NCI-H774 (cell line): ENCODE measurements around the gene COL16A1.
A peak's percentile ranks its signal among the peaks of the same experiment; 100 is the strongest.

Source experiments
- DNase-seq: peaks from one replicate; lab custom pipeline; 2025; lab: John Stamatoyannopoulos, UW

Gene COL16A1

DNA sequence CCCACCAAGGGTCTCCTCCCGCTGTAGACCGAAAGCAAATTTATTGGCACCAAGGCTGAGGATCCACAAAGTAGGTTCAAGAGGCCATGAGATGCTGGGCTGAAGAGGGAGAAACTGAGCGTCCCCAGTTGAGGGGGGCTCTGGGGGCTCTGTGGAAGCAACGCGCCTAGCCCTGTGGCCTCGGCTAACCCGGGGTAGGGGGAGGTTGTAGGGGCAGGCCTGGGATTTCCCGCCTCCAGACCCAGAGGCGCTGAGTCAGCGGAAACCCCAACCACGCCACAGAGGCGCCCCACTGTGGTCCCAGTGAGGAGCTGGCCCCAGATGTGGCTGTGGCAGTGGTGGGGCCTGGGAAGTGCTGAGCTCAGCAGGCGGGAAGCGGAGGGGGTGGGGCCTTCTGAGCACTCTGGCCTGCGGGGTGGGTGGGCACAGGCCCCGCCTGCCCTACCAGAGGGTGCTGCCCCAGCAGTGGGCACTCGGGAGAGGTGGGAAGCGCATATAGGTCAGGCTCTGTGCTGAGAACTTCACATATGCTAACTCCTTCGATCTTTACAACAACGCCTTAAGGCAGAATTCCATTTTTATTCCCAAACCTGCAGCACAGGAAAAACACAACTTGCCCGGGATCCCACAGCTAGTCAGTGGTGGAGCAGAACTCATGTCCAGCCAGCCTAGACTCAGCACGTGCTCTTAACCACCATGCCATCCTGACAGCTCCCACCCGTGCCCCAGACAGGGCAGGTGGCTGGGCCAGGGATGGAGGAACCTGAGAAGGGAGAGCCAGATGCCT, 1.5 kb upstream of the COL16A1 start:
- peak; percentile 67 for DNase-seq

GRCh38 chr1:31704271-31705079, 658 bp upstream of the COL16A1 start:
- DNase-seq = peak; percentile 92

DNA sequence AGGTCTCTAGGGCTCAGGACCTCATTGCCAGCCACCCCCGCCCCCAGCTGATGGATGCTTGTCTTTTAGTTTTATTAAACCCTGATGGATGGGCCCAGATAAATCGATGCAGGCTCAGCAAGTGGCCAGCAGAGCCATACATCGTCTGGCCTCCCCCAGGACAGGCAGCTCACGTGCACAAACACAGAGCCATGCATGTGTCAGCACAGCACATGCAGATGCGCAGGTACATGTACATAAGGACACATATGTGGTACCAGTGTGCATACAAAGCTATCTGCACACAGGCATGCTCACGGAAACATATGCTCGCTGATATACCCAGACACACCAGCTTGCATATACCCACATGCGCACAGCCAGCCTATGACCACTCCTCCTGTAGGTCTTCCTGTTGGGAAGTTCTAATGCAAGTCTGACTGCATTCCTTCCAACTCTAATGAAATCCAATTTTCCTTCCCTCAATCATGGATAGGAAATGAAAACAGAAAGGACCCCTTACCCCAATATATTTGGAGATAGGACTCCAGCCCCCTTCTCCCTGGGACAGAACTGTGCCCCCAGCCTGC, 897 bp downstream of the COL16A1 start:
- DNase-seq = no peak

DNA sequence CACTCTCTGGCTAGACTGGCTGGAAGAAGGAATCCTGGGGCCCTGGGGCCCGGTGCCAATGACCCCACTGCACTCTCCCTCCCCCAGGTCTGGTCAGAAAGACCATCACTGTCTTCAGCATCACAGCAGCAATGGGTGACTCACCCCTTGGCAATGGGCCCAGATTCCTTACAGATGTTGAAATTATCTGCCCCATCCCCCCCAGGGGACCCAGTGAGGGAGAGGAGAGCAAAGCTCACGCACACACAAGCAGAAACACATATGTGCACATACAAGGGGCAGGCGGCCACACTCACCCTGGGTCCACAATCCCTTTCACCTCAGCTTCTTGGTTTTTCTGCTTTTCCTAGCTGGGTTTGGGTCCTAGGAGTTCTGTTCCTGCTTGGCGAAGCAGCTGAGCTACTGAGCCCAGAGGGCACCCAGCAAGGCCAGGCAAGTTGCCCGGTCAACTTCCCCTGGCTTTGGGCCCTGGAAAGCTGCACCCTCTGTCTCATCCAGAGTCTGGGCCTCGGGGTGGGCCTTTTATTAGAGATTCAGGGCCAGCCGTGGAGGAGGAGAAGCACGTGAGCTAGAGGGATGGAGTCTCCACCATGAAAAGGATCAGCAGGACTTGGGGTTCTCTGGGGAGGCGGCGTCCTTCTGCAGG, 2.6 kb downstream of the COL16A1 start:
- DNase-seq = no peak

- no peak for DNase-seq
Measured at GRCh38 chr1:31700468-31701090, 3.2 kb downstream of the COL16A1 start.

DNA sequence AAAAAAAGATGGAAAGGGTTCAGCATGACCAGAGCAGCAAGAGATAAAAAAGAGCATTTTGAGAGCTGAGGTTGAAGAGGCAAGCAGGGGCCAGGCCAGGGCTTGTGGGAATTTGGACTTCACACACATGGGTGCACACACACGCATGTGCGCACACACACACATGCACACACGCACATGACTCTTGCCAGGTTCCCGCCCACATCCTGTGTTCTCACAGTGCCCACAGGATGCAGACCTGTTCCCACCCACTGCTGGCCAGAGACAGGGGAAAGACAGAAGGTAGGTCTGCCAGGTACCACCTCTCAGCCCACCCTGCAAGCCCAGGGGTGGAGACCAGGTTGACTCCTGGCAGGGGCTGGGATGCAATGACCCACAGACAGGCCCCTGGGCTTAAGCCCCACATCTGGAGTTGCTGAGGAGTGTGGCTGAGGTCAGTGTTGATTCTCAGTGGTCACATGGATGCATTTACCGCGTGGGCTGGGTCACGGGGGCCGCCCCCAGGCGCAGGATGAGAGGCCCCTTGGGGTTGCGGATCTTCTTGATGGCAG, 4.4 kb downstream of the COL16A1 start:
- no peak for DNase-seq

GRCh38 chr1:31697369-31697984, 6.3 kb downstream of the COL16A1 start:
- DNase-seq = no peak

DNA sequence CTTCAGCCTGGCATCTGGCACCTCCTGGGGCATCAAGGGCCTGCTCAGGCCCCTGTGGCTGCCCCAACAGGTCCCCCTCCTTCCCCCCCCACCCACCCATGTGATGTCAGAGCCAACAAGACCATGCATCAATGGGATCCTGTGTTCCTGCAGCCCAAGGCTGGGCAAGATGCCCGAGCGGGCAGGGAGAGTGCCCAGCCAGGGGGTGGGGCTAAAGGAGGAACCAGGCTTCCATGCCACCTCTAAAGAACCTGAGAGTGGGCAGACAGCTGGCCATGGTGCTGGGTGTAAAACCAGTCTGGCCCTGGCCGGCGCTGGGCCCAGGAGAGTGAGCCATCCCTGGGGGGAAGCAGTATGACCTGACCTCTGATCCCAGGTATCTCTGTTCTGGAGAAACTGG, 7.6 kb downstream of the COL16A1 start:
- DNase-seq = peak; percentile 11

DNA sequence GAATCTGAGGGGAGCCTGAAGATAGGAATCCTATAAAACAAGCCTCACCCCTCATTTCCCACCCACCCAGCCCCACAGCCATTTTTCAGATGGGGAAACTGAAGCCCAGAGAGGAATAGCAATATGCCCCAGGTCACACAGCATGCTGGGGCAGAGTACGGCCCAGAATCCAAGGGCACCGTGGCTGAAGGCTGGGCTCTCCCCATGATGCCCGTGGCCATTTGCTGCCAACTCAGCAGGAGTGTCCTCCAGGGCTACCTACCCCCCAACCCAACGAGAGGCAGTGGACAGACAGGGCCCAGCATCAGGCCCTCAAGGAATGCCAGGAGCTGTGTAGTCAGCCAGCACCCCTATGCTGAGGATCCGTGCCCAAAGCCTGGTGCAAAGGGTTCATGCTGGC, 8.5 kb downstream of the COL16A1 start:
- no peak for DNase-seq

- no peak for DNase-seq
Measured at GRCh38 chr1:31694964-31695313, 8.9 kb downstream of the COL16A1 start.

GRCh38 chr1:31694069-31694963, 9.5 kb downstream of the COL16A1 start:
- no peak for DNase-seq

GRCh38 chr1:31693231-31693630, 10.6 kb downstream of the COL16A1 start:
- DNase-seq = no peak

DNA sequence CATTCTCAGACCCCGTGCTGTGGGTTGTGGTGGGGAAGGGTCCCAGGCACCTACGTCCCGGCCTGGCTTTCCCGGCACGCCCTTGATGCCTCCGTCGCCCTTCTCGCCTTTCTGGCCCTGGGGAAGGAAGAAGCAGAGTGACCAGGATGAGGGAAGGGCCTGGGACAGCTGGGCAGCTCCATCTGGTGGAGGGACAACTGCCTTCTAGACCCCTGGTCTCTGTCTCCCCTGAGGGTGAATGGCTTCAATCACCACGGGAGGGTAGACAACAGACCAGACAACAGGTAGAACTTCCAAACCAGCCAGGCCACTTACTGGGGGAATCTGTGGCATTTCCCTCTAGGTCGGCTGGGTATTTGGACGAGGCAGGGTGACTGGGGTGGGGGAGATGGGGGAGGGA, 11.9 kb downstream of the COL16A1 start:
- no peak for DNase-seq

DNA sequence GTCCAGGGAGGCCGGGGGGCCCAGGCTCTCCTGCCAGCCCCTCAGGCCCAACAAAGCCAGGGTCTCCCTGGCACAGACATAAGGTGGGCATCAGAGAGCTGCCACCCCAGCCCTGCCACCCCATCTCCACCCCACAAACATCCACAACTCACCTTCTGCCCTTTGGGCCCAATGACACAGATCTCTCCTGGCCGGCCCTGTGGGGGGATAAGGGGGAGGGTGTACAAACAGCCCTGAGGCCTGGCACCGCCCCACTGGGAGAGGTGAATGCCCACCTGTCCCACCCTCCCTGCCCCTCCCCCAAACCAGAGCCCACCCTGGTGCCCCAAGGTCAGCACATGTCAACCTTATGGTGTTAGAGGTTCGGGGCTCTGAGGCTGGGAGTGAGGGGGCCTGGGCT, 12.4 kb downstream of the COL16A1 start:
- no peak for DNase-seq

DNA sequence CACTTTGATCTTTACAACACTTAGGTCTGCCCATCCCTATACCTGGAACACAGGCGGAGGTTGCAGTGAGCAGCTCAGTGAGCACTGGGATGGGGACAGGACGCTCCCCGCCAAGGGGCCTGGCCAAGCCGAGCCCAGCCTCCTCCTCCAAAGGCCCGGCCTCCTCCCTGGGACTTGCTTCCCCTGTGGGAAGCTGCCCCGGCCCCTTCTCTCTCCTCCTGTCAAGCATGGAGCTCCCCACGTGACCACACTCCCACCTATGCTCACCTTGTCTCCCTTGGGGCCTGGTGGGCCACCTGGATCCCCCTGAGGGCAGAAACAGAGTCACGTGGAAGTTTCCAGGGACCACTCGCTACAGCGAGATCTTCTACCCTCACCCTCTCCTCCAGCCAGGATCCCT, 12.9 kb downstream of the COL16A1 start:
- no peak for DNase-seq

GRCh38 chr1:31689854-31690253, 14.0 kb downstream of the COL16A1 start:
- DNase-seq = no peak

DNA sequence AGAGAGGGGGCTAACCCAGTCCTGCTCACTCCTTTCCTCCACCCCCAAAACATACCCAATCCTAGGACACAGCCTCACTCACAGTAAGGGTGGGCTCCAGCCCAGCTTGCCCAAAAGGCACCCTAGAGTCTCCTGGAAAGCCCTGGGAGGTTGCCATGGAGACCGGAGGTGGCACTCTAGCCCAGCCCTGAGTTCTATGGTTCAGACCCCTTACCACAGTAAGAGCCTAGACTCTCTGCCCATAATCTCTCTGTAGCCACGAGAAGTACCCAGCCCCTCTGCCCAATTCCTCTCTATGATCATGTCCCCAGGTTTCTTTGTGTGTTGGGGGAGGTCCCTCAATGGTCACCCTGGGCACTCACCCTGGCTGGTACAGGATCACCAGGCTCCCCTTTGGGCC, 14.4 kb downstream of the COL16A1 start:
- no peak for DNase-seq

- DNase-seq = no peak
Measured at GRCh38 chr1:31688233-31688918, 15.4 kb downstream of the COL16A1 start.

- no peak for DNase-seq
Measured at GRCh38 chr1:31687601-31688000, 16.2 kb downstream of the COL16A1 start.

DNA sequence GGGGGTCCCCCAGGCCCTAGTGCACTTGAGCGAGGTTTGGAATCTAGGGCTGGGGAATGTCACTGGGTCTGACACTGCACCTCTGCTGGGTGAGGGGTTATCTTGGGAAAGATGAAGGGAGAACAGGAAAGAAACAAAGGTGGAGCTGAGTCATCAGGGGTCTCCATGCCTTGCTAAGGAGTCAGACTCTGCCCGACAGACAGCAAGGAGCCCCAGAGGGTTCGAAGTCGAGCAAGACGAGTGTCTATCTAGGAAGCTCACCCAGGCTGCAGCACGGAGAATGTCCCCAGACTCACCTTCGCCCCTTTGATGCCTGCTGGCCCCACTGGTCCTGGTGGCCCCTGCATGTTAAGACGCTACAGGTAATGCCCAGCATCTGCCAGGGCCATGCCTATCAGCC, 18.0 kb downstream of the COL16A1 start:
- DNase-seq = no peak
